D721Med (cell line): ENCODE results near the gene AIG1.

ENCODE experiments used
- DNase-seq: peaks from one replicate; pipeline ENCODE4 v3.0.0; 2011; ENCODE audit warnings: low spot score; ENCODE audit not compliant: insufficient read length
- FAIRE-seq: peaks from 2 replicates; lab custom pipeline; 2011; peaks lifted over from hg19 to GRCh38; lab: Jason Lieb, UNC
- CTCF ChIP-seq: IDR thresholded peaks from 2 replicates; pipeline ENCODE4 v1.5.1; 2012; ENCODE audit warnings: mild to moderate bottlenecking, control low read depth; ENCODE audit not compliant: insufficient read depth; ENCODE audit errors: missing control alignments

Gene AIG1

GRCh38 chr6:143199291-143199690 is 138.6 kb downstream of the AIG1 start:
- FAIRE-seq (no peak), DNase-seq (no peak)
- no peak for TF ChIP-seq CTCF

- no peak for FAIRE-seq
- no peak for TF ChIP-seq CTCF
- DNase-seq = no peak
Measured at GRCh38 chr6:143200167-143200770, 139.6 kb downstream of the AIG1 start.

GRCh38 chr6:143204045-143204444 is 143.4 kb downstream of the AIG1 start:
- no peak for FAIRE-seq
- no peak for TF ChIP-seq CTCF

GRCh38 chr6:143205131-143205535 is 144.4 kb downstream of the AIG1 start:
- no peak for TF ChIP-seq CTCF

More at GRCh38 chr6:143204045-143204444, 143.4 kb downstream of the AIG1 start:
- no peak for DNase-seq

GRCh38 chr6:143205585-143205984 is 144.9 kb downstream of the AIG1 start:
- FAIRE-seq (no peak), DNase-seq (no peak)
- TF ChIP-seq CTCF = no peak

More at GRCh38 chr6:143205131-143205535, 144.4 kb downstream of the AIG1 start:
- FAIRE-seq (no peak), DNase-seq (no peak)

GRCh38 chr6:143205991-143206390 is 145.3 kb downstream of the AIG1 start:
- TF ChIP-seq CTCF = no peak
- DNase-seq (no peak), FAIRE-seq (no peak)

- no peak for TF ChIP-seq CTCF
- DNase-seq (no peak), FAIRE-seq (no peak)
Measured at GRCh38 chr6:143206550-143206949, 145.9 kb downstream of the AIG1 start.
